ENCODE results near the gene PTPRN2. TPM values are rescaled to one million over a fixed set of nuclear protein-coding genes. Genes with fewer than 3 reads are reported as not detected.

PTPRN2 gene
- total and polyA plus RNA-seq, 2 of the 13 experiments (the other 11 are each of a cell fraction or from before 2014, with no cell fraction given): 2.5 to 24.2 TPM

GRCh38 chr7:158276414-158277218 lies 311.0 kb downstream of the PTPRN2 start:
- no peaks in the 10 kb centered on the region for H3K27me3 ChIP-seq (ENCODE audit: control insufficient read depth in 1 of 2, insufficient read depth in 2 of 2, low read length in 2 of 2)

GRCh38 chr7:158275711-158276413 lies 311.8 kb downstream of the PTPRN2 start:
- no peak overlapping the region for H3K4me3 ChIP-seq (replicated peaks in 1 of 3; ENCODE audit: insufficient read depth in 1 of 3, low read depth in 2 of 3, low read length in 3 of 3)
- peaks cover 7% of the 10 kb centered on the region; the same call in 1 of the 2 replicates for H4K20me1 ChIP-seq (ENCODE audit: insufficient read depth, low read length)
- no peaks in the 10 kb centered on the region for H3K79me2 ChIP-seq (ENCODE audit: insufficient read depth, low read length)
- no peaks in the 10 kb centered on the region for H3K36me3 ChIP-seq (replicated peaks in 1 of 2; ENCODE audit: control insufficient read depth in 1 of 2, insufficient read depth in 2 of 2, low read length in 2 of 2)
- H3K27ac ChIP-seq (ENCODE audit: extremely low read length, insufficient read depth, low read length): no peak overlapping the region
- ATAC-seq (no peak), FAIRE-seq (no peak), DNase-seq (ENCODE audit: low spot score) (no peak)
- no peak overlapping the region for H2AFZ ChIP-seq (ENCODE audit: low read length)
- no peaks in the 10 kb centered on the region for H3K27me3 ChIP-seq (ENCODE audit: control insufficient read depth in 1 of 2, insufficient read depth in 2 of 2, low read length in 2 of 2)
- H3K4me2 ChIP-seq (ENCODE audit: low read depth, low read length): no peak overlapping the region
- intact Hi-C loops (cut with micrococcal nuclease; ENCODE audit: unreplicated experiment): no loop called here
- 94% methylated on average over 14 of the region's 22 CpGs for WGBS (ENCODE audit: low lambda C conversion rate)
- H3K4me1 ChIP-seq (ENCODE audit: insufficient read depth, low read length): no peaks in the 10 kb centered on the region
- BruUV-seq (replicated peaks): no TSS peak
- POLR2A ChIA-PET: no interaction called here
- in situ Hi-C loops (cut with HindIII; ENCODE audit: extremely low pct_ligation_motif_present, low pct_unique_long_range_greater_than_20kb): no loop called here
- no peaks in the 10 kb centered on the region for H3K9me3 ChIP-seq (ENCODE audit: low read length)
- CTCF ChIA-PET (ENCODE audit: low intra/inter-chr PET ratio, low total read pairs): no interaction called here
- H3K9ac ChIP-seq (ENCODE audit: insufficient read depth, low read depth, low read length): no peak overlapping the region
- TF ChIP-seq YY1 (IDR thresholded peaks at IDR 0.05; ENCODE audit: insufficient read depth, insufficient replicate concordance, low read depth, low read length): no peak
- TF ChIP-seq FOXM1 (CRISPR knock-in tag; IDR thresholded peaks at IDR 0.05): no peak
- TF ChIP-seq KDM5B (CRISPR knock-in tag; IDR thresholded peaks at IDR 0.05; ENCODE audit: borderline replicate concordance): no peak
- no peak for TF ChIP-seq ZNF383 (CRISPR knock-in tag; IDR thresholded peaks at IDR 0.05; ENCODE audit: borderline replicate concordance)
- no peak for TF ChIP-seq GLI4 (CRISPR knock-in tag; IDR thresholded peaks at IDR 0.05; ENCODE audit: borderline replicate concordance)
- TF ChIP-seq ZNF792 (CRISPR knock-in tag; IDR thresholded peaks at IDR 0.05): no peak
- TF ChIP-seq SOX6 (IDR thresholded peaks at IDR 0.05): no peak
- no peak for TF ChIP-seq SOX6 (CRISPR knock-in tag; IDR thresholded peaks at IDR 0.05)
- no peak for TF ChIP-seq CCAR2 (optimal IDR thresholded peaks at IDR 0.05; ENCODE audit: low read depth, low read length)
- TF ChIP-seq CTCF (CRISPR knock-in tag; IDR thresholded peaks at IDR 0.05): no peak
- TF ChIP-seq E2F2 (CRISPR knock-in tag; IDR thresholded peaks at IDR 0.05; ENCODE audit: borderline replicate concordance): no peak

More at GRCh38 chr7:158276414-158277218, 311.0 kb downstream of the PTPRN2 start:
- DNase-seq (ENCODE audit: low spot score): no peak
- TF ChIP-seq ZBTB21 (CRISPR knock-in tag; IDR thresholded peaks at IDR 0.05): no peak
- Histone ChIP-seq H3K27ac (ENCODE audit: extremely low read length, insufficient read depth, low read length) (no peak overlapping the region), H3K36me3 (replicated peaks in 1 of 2; ENCODE audit: control insufficient read depth in 1 of 2, insufficient read depth in 2 of 2, low read length in 2 of 2) (no peaks in the 10 kb centered on the region), H2AFZ (ENCODE audit: low read length) (no peak overlapping the region), H3K4me2 (ENCODE audit: low read depth, low read length) (no peak overlapping the region), H3K9ac (ENCODE audit: insufficient read depth, low read depth, low read length) (no peak overlapping the region), H3K4me3 (replicated peaks in 1 of 3; ENCODE audit: insufficient read depth in 1 of 3, low read depth in 2 of 3, low read length in 3 of 3) (no peak overlapping the region), H3K79me2 (ENCODE audit: insufficient read depth, low read length) (no peaks in the 10 kb centered on the region), H3K9me3 (ENCODE audit: low read length) (no peaks in the 10 kb centered on the region), H3K4me1 (ENCODE audit: insufficient read depth, low read length) (no peaks in the 10 kb centered on the region), H4K20me1 (ENCODE audit: insufficient read depth, low read length) (peaks cover 3% of the 10 kb centered on the region; the same call in 1 of the 2 replicates)
- CTCF ChIA-PET (ENCODE audit: low intra/inter-chr PET ratio, low total read pairs): no interaction called here
- FAIRE-seq: no peak
- in situ Hi-C loops (cut with HindIII; ENCODE audit: extremely low pct_ligation_motif_present, low pct_unique_long_range_greater_than_20kb): no loop called here
- ATAC-seq: no peak
- POLR2A ChIA-PET: no interaction called here
- intact Hi-C loops (cut with micrococcal nuclease; ENCODE audit: unreplicated experiment): no loop called here
- no TSS peak for BruUV-seq (replicated peaks)
- WGBS (ENCODE audit: low lambda C conversion rate): 81% methylated on average over 18 of the region's 34 CpGs
